Measurements from ENCODE around the gene CDC73. TPM values are rescaled to one million over a fixed set of nuclear protein-coding genes. Genes with fewer than 3 reads are reported as not detected.

Gene CDC73
- total RNA-seq, 2 donors from 2014 or later, result 22.6 to 37.9 TPM

DNA sequence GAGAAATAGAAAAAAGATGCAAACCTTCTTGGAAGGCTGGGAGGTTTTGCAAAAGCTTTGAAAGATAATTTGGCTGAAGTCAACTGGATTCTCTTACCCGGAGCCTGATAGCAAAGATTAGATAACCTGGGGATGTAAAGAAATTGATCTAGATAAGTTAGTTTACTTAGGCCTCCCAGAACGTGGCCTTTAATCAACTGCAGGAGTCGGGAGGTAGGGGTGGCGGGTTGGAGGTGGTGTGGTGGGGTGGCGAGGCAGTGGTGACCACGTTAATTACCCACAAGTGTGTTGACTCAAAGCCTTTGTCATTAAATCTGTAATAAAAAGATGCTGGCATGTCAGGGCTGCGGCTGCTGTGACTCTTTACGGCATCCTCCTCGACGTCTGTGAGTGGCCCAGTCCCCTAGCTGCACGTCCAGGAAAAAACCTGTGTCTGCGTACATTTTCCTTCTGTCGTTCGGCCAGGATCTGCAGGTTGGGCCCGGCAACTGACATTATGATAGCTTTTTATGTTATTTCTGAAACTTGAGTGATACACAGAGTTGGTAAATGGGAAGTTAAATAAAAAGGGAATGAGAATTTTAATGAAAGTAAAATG, 115.6 kb downstream of the CDC73 start:
- intact Hi-C loops (cut with DNase I), result no loop called here
- no peak for ATAC-seq
- no peaks in the 10 kb centered on the region for H3K27me3 ChIP-seq
- TF ChIP-seq POLR2A (IDR thresholded peaks at IDR 0.05), result no peak
- peaks cover 0 to 3% of the 10 kb centered on the region in 2 donors for H3K36me3 ChIP-seq (replicated peaks in 1 of 2; ENCODE audit: insufficient read depth in 1 of 2, low read depth in 2 of 2)
- no peak overlapping the region for H3K27ac ChIP-seq
- H3K9me3 ChIP-seq, result no peaks in the 10 kb centered on the region
- 91 to 92% methylated on average over 15 of the region's 15 CpGs for WGBS, 2 donors
- H3K4me1 ChIP-seq, result no peaks in the 10 kb centered on the region
- DNase-seq, result no peak
- no peak overlapping the region for H3K4me3 ChIP-seq

DNA sequence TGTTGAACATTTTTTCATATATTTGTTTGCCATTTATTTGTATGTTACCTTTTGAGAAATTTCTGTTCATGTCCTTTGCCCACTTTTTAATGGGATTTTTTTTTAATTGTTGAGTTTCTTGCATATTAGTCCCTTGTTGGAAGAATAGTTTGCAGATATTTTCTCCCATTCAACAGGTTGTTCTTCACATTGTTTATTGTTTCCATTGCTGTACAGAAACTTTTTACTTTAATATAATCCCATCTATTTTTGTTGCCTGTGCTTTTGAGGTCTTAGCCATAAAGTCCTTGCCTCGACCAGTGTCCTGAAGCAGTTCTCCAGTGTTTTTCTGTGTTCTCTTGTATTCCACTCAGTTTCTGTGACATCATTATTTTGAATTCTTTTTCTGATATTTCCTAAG, 118.8 kb downstream of the CDC73 start:
- no peak for ATAC-seq
- no peaks in the 10 kb centered on the region for H3K4me1 ChIP-seq
- TF ChIP-seq POLR2A (IDR thresholded peaks at IDR 0.05), result no peak
- TF ChIP-seq, protein P1, sequence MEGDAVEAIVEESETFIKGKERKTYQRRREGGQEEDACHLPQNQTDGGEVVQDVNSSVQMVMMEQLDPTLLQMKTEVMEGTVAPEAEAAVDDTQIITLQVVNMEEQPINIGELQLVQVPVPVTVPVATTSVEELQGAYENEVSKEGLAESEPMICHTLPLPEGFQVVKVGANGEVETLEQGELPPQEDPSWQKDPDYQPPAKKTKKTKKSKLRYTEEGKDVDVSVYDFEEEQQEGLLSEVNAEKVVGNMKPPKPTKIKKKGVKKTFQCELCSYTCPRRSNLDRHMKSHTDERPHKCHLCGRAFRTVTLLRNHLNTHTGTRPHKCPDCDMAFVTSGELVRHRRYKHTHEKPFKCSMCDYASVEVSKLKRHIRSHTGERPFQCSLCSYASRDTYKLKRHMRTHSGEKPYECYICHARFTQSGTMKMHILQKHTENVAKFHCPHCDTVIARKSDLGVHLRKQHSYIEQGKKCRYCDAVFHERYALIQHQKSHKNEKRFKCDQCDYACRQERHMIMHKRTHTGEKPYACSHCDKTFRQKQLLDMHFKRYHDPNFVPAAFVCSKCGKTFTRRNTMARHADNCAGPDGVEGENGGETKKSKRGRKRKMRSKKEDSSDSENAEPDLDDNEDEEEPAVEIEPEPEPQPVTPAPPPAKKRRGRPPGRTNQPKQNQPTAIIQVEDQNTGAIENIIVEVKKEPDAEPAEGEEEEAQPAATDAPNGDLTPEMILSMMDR (IDR thresholded peaks at IDR 0.05), result no peak
- WGBS, 2 donors, result 96 to 100% methylated on average over 1 of the region's 1 CpG
- H3K4me3 ChIP-seq, result no peak overlapping the region
- no peaks in the 10 kb centered on the region for H3K27me3 ChIP-seq
- no peak overlapping the region for H3K27ac ChIP-seq
- DNase-seq, result no peak
- no peaks in the 10 kb centered on the region for H3K36me3 ChIP-seq (replicated peaks in 1 of 2; ENCODE audit: insufficient read depth in 1 of 2, low read depth in 2 of 2)
- H3K9me3 ChIP-seq, result no peaks in the 10 kb centered on the region
- intact Hi-C loops (cut with DNase I), result no loop called here

DNA sequence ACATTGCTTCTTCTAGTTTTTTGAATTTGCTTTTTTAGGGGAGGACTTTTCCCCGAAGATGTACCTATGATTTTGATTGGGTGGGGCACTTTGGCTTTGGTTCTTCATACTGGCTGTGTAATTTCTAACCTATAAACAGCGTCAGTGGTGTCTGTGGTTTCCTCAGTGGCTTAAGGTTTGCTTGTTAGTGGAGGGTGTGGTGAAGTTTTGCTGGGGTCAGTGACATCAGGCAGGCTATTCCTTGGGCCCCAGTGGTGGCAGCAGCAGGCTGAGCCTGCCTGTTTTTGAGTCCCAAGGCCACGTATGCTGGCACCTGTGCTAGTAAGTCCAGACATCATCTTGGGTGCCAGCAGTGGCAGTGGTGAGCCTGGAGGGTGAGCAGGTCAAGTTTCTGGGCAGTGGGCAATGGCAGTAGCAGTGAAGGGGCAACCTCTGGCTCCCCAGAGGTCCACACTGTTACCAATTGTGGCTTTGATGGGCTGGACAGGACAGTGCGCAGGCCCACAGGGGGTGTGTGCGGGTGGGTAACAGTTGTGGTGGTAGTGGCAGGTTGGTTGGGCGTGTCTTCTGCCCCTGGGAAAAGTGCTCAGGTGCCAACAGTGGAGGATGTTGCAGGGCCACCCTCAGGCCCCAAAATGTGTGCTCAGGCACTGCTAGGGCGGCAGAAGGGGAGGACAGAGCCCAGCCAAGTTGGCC, 119.4 kb downstream of the CDC73 start:
- intact Hi-C loops (cut with DNase I), result no loop called here

DNA sequence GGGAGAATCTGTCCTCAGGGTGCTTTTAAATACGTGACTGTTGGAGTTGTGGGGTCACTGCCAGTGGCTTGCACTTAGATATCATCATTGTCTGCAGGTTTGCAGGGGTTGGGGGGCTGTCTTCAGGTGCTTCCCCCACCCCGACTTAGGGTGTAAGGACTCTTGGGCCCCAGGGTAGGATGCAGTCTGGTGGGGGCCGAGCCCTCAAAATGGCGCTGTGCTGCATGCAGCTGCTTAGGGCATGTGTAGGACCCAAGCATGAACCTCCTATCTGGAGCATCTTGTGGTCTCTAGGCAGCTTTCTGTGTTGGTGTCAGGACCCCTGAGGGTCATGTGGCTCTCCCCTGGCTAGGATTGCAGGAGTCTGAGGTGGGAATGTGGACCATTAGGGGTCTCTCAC, 120.2 kb downstream of the CDC73 start:
- intact Hi-C loops (cut with DNase I), result no loop called here
- Histone ChIP-seq H3K9me3 (no peaks in the 10 kb centered on the region), H3K4me3 (no peak overlapping the region), H3K36me3 (replicated peaks in 1 of 2; ENCODE audit: insufficient read depth in 1 of 2, low read depth in 2 of 2) (no peaks in the 10 kb centered on the region), H3K4me1 (no peaks in the 10 kb centered on the region), H3K27ac (no peak overlapping the region), H3K27me3 (no peaks in the 10 kb centered on the region)
- ATAC-seq, result no peak
- no peak for DNase-seq
- 97 to 100% methylated on average over 4 of the region's 4 CpGs for WGBS, 2 donors
- TF ChIP-seq, protein P1 (IDR thresholded peaks at IDR 0.05), result no peak

More for the DNA sequence above, 119.4 kb downstream of the CDC73 start:
- Histone ChIP-seq H3K27me3 (no peaks in the 10 kb centered on the region), H3K36me3 (replicated peaks in 1 of 2; ENCODE audit: insufficient read depth in 1 of 2, low read depth in 2 of 2) (no peaks in the 10 kb centered on the region), H3K4me1 (no peaks in the 10 kb centered on the region), H3K9me3 (no peaks in the 10 kb centered on the region), H3K4me3 (no peak overlapping the region), H3K27ac (no peak overlapping the region)
- ATAC-seq (no peak), DNase-seq (no peak)
- WGBS, 2 donors, result 76 to 91% methylated on average over 3 to 7 of the region's 7 CpGs
- TF ChIP-seq, protein P1 (IDR thresholded peaks at IDR 0.05), result no peak
- TF ChIP-seq POLR2A (IDR thresholded peaks at IDR 0.05), result no peak

DNA sequence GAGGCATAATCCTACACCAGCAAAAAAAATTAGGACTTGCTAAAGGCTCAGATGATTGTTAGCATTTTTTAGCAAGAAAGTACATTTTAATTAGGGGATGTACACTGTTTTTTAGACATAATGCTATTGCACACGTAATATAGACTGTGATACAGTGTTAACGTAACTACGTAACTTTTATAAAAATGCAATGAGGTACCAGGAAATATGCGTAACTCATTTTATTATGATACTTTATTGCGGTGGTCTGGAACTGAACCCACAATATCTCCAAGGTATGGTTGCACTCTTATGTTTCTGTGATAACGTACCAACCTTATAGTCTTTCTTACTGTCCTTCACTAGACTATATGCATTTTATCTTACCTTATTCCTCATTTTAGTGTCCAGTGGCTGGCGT, 127.4 kb downstream of the CDC73 start:
- WGBS, 2 donors, result 97 to 99% methylated on average over 7 of the region's 7 CpGs
- ATAC-seq, result no peak

More for the DNA sequence above, 127.4 kb downstream of the CDC73 start:
- DNase-seq, result no peak
- Histone ChIP-seq H3K9me3 (no peaks in the 10 kb centered on the region), H3K27ac (no peak overlapping the region), H3K4me3 (no peak overlapping the region), H3K36me3 (replicated peaks in 1 of 2; ENCODE audit: insufficient read depth in 1 of 2, low read depth in 2 of 2) (peaks cover 0 to 1% of the 10 kb centered on the region in 2 donors), H3K4me1 (no peaks in the 10 kb centered on the region), H3K27me3 (no peaks in the 10 kb centered on the region)
- intact Hi-C loops (cut with DNase I), result no loop called here
- TF ChIP-seq POLR2A (IDR thresholded peaks at IDR 0.05), result no peak
- TF ChIP-seq, protein P1 (IDR thresholded peaks at IDR 0.05), result no peak

Data from body of pancreas (tissue), 4 donors.